NCI-H1417 (cell line): ENCODE measurements around the gene SLX1B.
"Not testable (repeated sequence)": the region's sequence is repeated elsewhere in the genome, so short reads cannot be mapped to it uniquely, and the experiment has no call there.

ENCODE experiments used
- DNase-seq, 3 experiments: peaks; one replicate each; lab custom pipeline; 2025; lab: John Stamatoyannopoulos, UW

Gene SLX1B

GRCh38 chr16:29454269-29454668 lies at the start of gene SLX1B, which contains the start of gene BOLA2:
TSS of gene SLX1B (plus strand) at chr16:29454533.
TSS of gene BOLA2 (minus strand) at chr16:29454351. CDS start at chr16:29454253, 98 bp downstream.
- DNase-seq, result not testable (repeated sequence)

DNA sequence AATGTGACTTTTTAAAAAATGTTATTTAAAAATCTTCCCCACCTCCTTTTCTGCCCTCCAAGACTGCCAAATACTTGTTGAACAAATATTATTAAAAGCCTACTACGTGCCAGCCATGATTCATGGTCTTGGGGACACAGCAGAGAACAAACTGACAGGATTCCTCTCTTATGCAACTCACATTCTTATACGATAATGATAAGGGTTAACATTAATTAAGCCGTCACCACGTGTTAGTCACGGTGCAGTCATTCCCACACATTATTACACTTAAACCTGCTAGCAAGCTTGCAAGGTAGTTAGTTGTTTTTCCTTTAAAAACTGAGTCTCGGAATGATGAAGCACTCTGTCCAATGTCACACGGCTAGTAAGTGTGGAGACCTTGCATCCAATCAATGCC lies 49.1 kb upstream of the SLX1B start:
- not testable (repeated sequence) for DNase-seq

GRCh38 chr16:29423587-29423986 lies 30.7 kb upstream of the SLX1B start:
- not testable (repeated sequence) for DNase-seq

DNA sequence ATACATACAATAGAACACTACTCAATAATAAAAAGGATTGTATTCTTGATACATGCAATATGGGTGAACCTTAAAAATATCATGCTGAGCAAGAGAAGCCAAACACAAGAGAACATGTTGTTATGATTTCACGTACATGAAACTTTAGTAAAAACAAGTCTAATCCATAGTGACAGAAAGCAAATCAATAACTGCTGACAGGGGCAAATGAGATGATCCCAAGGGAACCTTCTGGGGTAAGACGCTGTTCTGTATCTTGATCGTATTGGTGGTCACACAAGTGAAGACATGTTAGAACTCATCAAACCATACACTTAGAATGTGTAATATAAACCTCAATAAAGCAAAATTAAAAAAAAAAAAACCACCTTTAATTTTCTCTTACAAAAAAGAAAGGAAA lies 28.9 kb upstream of the SLX1B start:
- not testable (repeated sequence) for DNase-seq

- DNase-seq, result not testable (repeated sequence)
Measured at GRCh38 chr16:29453754-29454153, 579 bp upstream of the SLX1B start.

DNA sequence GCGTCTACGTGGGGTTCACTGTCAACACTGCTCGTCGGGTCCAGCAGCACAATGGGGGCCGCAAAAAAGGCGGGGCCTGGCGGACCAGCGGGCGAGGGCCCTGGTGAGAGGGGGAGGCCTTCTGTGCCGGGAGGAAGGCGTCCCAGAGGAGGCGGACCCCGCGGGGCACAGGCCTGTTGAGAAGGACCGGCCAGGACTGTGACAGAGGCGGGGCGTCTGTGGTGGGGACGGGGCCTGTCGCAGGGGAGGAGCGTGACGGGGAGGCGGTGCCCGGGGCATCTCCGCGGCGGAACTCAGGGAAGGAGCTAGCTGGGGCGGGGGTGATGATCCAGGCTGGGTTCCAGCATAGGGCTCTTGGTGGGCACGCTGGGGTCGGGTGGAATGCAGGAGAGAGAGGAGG lies 495 bp downstream of the SLX1B start:
- DNase-seq, result not testable (repeated sequence)

DNA sequence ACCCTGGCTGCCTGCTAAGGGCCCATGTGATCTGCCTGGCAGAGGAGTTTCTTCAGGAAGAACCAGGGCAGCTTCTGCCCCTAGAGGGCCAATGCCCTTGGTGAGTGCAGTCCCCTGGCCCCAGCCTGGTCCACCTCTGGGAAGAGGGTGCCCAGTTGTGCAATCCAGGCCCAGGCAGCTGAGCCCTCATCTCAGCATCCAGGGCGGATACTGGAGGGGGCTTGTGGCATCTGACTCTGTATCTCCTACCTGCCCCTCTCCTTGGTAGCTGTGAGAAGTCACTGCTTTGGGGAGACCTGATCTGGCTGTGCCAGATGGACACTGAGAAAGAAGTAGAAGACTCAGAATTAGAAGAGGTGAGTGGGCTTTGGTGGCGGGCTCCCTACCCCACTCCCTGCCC lies 3.3 kb downstream of the SLX1B start:
- not testable (repeated sequence) for DNase-seq

GRCh38 chr16:29459706-29460646 lies 5.6 kb downstream of the SLX1B start, which contains the start of gene SULT1A4:
TSS of gene SULT1A4 (plus strand) at chr16:29459913. CDS start at chr16:29461386, 1,473 bp downstream.
- DNase-seq, result not testable (repeated sequence)

GRCh38 chr16:29460647-29461030 lies 6.3 kb downstream of the SLX1B start:
- not testable (repeated sequence) for DNase-seq

GRCh38 chr16:29465985-29466824 lies 11.9 kb downstream of the SLX1B start:
- not testable (repeated sequence) for DNase-seq

- DNase-seq, result not testable (repeated sequence)
Measured at GRCh38 chr16:29466904-29467303, 12.6 kb downstream of the SLX1B start.

GRCh38 chr16:29467654-29468366 lies 13.5 kb downstream of the SLX1B start:
- not testable (repeated sequence) for DNase-seq

DNA sequence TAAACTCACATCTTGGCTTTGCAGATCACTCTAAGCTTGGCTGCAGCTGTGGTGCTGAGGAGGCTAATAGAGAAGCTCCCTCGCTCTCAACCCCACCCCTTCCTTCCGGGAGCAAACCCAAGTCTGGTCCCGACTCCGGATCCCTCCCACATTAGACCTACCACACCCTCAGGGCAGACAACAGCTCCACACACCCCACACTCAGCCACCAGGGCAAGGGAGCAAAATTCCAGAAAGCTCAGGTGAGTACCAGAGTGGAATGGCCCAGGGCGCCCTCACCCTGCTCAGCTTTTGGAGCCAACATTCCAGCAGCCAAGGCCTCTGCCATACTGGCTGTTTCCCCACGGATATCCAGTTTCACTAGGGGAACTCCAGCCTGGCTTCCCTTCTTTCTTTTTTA lies 15.3 kb downstream of the SLX1B start:
- not testable (repeated sequence) for DNase-seq

- not testable (repeated sequence) for DNase-seq
Measured at GRCh38 chr16:29472065-29472464, 17.7 kb downstream of the SLX1B start.

- not testable (repeated sequence) for DNase-seq
Measured at GRCh38 chr16:29482276-29482675, 27.9 kb downstream of the SLX1B start.

- DNase-seq, result not testable (repeated sequence)
Measured at GRCh38 chr16:29506308-29506707, 52.0 kb downstream of the SLX1B start, which contains the start of gene NPIPB12. TSS of gene NPIPB12 (minus strand) at chr16:29506408.
